ENCODE data around the gene LZTR1.

DNA sequence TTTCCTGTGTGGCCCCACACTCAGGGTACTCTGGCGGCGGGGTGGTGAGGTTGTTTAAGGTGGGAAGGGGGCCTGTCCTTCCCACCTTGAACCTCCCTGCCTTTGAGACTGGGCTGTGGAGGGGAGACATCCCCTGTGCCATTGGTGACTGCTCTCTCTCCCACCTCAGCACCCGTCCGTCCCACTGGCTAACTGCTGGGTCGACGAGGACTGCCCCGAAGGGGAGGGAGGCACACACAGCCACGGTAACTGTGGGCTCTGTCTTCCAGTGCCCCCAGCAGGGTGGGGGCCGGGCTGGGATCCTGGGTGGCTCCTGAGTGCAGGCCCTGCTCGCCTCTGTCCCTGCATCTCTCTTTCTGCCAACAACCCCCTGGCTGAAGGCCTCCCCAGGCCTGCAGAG is 40.4 kb downstream of the LZTR1 start:
- TF ChIP-seq, protein P1, sequence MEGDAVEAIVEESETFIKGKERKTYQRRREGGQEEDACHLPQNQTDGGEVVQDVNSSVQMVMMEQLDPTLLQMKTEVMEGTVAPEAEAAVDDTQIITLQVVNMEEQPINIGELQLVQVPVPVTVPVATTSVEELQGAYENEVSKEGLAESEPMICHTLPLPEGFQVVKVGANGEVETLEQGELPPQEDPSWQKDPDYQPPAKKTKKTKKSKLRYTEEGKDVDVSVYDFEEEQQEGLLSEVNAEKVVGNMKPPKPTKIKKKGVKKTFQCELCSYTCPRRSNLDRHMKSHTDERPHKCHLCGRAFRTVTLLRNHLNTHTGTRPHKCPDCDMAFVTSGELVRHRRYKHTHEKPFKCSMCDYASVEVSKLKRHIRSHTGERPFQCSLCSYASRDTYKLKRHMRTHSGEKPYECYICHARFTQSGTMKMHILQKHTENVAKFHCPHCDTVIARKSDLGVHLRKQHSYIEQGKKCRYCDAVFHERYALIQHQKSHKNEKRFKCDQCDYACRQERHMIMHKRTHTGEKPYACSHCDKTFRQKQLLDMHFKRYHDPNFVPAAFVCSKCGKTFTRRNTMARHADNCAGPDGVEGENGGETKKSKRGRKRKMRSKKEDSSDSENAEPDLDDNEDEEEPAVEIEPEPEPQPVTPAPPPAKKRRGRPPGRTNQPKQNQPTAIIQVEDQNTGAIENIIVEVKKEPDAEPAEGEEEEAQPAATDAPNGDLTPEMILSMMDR (conservative IDR thresholded peaks at IDR 0.05), result no peak
- TF ChIP-seq EZH2 (IDR thresholded peaks at IDR 0.05; ENCODE audit: low read depth), result no peak

All from PC-9 (cell line).